B cell (primary cell): ENCODE data around the gene GPHB5. TPM values are rescaled to one million over a fixed set of nuclear protein-coding genes. Genes with fewer than 3 reads are reported as not detected.

Experiments
- ATAC-seq: fragments of 200-7000 bp; cut with Tn5 transposase; one replicate; pipeline ENCODE4 v1.10.0; 2021; ENCODE audit warnings: low read depth, mild to moderate bottlenecking, moderate number of reproducible peaks, moderate library complexity
- CTCF ChIA-PET: fragments of 350-600 bp; sonication (Branson Sonifier 250); formaldehyde crosslinking; loops from one replicate; lab custom pipeline; 2021; ENCODE audit warnings: antibody characterized with exemption, inconsistent platforms; lab: Charles Lee
- POLR2A ChIA-PET: fragments of 350-600 bp; sonication (Branson Sonifier 250); formaldehyde crosslinking; loops from one replicate; lab custom pipeline; 2021; ENCODE audit warnings: antibody characterized with exemption; lab: Charles Lee
- DNase-seq: peaks from one replicate; pipeline ENCODE4 v3.0.0; 2013
- H2AFZ ChIP-seq: 2 replicates; pipeline ENCODE4 v1.6.1; 2012; ENCODE audit warnings: mild to moderate bottlenecking, low read depth, low read length; ENCODE audit not compliant: insufficient read depth, poor library complexity, severe bottlenecking
- H3K27ac ChIP-seq, 2 donors: 1 replicate in 1 of 2; 2 replicates in 1 of 2; pipeline ENCODE4 v1.5.1; 2012 to 2013; ENCODE audit warnings: low read length in 2 of 2, mild to moderate bottlenecking in 2 of 2, moderate library complexity in 1 of 2
- H3K27me3 ChIP-seq, 4 experiments: fragments of 200-600 bp in 1 of 4; sonication (generic) in 1 of 4; replicated peaks in 1 of 4; 1 replicate in 2 of 4; 2 replicates in 2 of 4; pipeline versions ENCODE4 v1.6.1 to v1.7.0; 2013 to 2016; ENCODE audit warnings: low read length in 3 of 4, mild to moderate bottlenecking in 2 of 4, mixed read lengths in 1 of 4, moderate library complexity in 1 of 4; ENCODE audit not compliant: insufficient read depth in 4 of 4, control insufficient read depth in 3 of 4; ENCODE audit errors: control extremely low read depth in 1 of 4
- H3K36me3 ChIP-seq, 2 experiments: replicated peaks in 1 of 2; 1 replicate in 1 of 2; 2 replicates in 1 of 2; pipeline versions ENCODE4 v1.6.1 to v1.7.1; 2013; ENCODE audit warnings: low read length in 1 of 2; ENCODE audit not compliant: insufficient read depth in 2 of 2, control insufficient read depth in 1 of 2; ENCODE audit errors: control extremely low read depth in 1 of 2, extremely low read depth in 1 of 2
- H3K4me1 ChIP-seq, 2 donors: fragments of 200-600 bp in 1 of 2; sonication (generic) in 1 of 2; 1 replicate in 1 of 2; 2 replicates in 1 of 2; pipeline versions ENCODE4 v1.5.1 to v1.6.1; 2013 to 2017; ENCODE audit warnings: low read length in 2 of 2; ENCODE audit not compliant: control insufficient read depth in 2 of 2, insufficient read depth in 2 of 2
- H3K4me2 ChIP-seq: replicated peaks from 2 replicates; pipeline ENCODE3; 2012; ENCODE audit warnings: mild to moderate bottlenecking, low read depth, low read length; ENCODE audit not compliant: poor library complexity, severe bottlenecking
- H3K4me3 ChIP-seq, 5 experiments: fragments of 200-600 bp in 1 of 5; sonication (generic) in 1 of 5; 1 replicate in 3 of 5; 2 replicates in 2 of 5; pipeline versions ENCODE4 v1.5.1 to v1.7.0; 2011 to 2016; ENCODE audit warnings: low read length in 4 of 5, mild to moderate bottlenecking in 4 of 5, low read depth in 2 of 5, control low read depth in 1 of 5, moderate library complexity in 1 of 5; ENCODE audit not compliant: insufficient read depth in 1 of 5; ENCODE audit errors: control extremely low read depth in 1 of 5, extremely low read depth in 1 of 5
- H3K79me2 ChIP-seq: fragments of 200-600 bp; sonication (generic); one replicate; pipeline ENCODE4 v1.6.0; 2016; ENCODE audit warnings: low read length; ENCODE audit not compliant: control insufficient read depth, insufficient read depth
- H3K9ac ChIP-seq: fragments of 200-600 bp; sonication (generic); 2 replicates; pipeline ENCODE4 v1.6.1; 2017; ENCODE audit warnings: mild to moderate bottlenecking, low read length, moderate library complexity
- H3K9me3 ChIP-seq, 3 donors: one replicate each; pipeline versions ENCODE4 v1.6.1 to v1.7.1; 2013; ENCODE audit warnings: low read length in 2 of 3; ENCODE audit not compliant: control insufficient read depth in 2 of 3, insufficient read depth in 1 of 3; ENCODE audit errors: control extremely low read depth in 1 of 3
- H4K20me1 ChIP-seq: 2 replicates; pipeline ENCODE4 v1.6.0; 2012; ENCODE audit warnings: mild to moderate bottlenecking, low read length; ENCODE audit not compliant: insufficient read depth, control insufficient read depth, poor library complexity, severe bottlenecking
- H3K27ac Mint-ChIP-seq: one replicate; pipeline ENCODE4 v1.8.0; 2021; ENCODE audit warnings: mixed read lengths
- H3K27me3 Mint-ChIP-seq: one replicate; pipeline ENCODE4 v1.8.0; 2021; ENCODE audit warnings: mixed read lengths
- H3K4me1 Mint-ChIP-seq: one replicate; pipeline ENCODE4 v1.8.0; 2021; ENCODE audit warnings: mixed read lengths
- H3K4me3 Mint-ChIP-seq: one replicate; pipeline ENCODE4 v1.8.0; 2021; ENCODE audit warnings: mixed read lengths
- H3K9me3 Mint-ChIP-seq: one replicate; pipeline ENCODE4 v1.8.0; 2022; ENCODE audit warnings: mixed read lengths; ENCODE audit not compliant: insufficient read depth
- EZH2 ChIP-seq: IDR thresholded peaks from 2 replicates; pipeline ENCODE4 v1.6.1; 2012; ENCODE audit warnings: borderline replicate concordance, low read depth, mild to moderate bottlenecking, moderate library complexity, low read length; ENCODE audit not compliant: insufficient read depth, poor library complexity, severe bottlenecking
- WGBS: methylation state at CpG from one replicate; pipeline ENCODE4 v1.1.5; 2013; ENCODE audit warnings: missing lambda C conversion rate; ENCODE audit not compliant: insufficient coverage; 5-methylcytosine and 5-hydroxymethylcytosine counted together
- intact Hi-C: fragments of 100-400 bp; cut with micrococcal nuclease; formaldehyde crosslinking; loops from one replicate; pipeline ENCODE4 v1.10.0; 2022
- polyA plus RNA-seq: library from polyadenylated mRNA; depleted of rRNA; stranded (reverse); fragments of >200 nt; gene quantifications from 2 replicates; pipeline ENCODE4 v1.2.3, GENCODE V29; 2012
- total RNA-seq, 2 donors: library from RNA; stranded (reverse); fragments of 120-200 nt in 1 of 2; gene quantifications; 1 replicate in 1 of 2; 2 replicates in 1 of 2; pipeline versions ENCODE4 v1.2.3 to v1.2.4, GENCODE V29; 2013 to 2022
- TF ChIP-seq, protein P1 (sequence below): fragments of 200-600 bp; IDR thresholded peaks from one replicate; pipeline ENCODE4 v1.8.0; 2022; ENCODE audit warnings: antibody characterized with exemption, mild to moderate bottlenecking

GPHB5 gene
- total and polyA plus RNA-seq, 2 donors (not counting 1 experiment from before 2014, with no cell fraction given) = not detected

DNA sequence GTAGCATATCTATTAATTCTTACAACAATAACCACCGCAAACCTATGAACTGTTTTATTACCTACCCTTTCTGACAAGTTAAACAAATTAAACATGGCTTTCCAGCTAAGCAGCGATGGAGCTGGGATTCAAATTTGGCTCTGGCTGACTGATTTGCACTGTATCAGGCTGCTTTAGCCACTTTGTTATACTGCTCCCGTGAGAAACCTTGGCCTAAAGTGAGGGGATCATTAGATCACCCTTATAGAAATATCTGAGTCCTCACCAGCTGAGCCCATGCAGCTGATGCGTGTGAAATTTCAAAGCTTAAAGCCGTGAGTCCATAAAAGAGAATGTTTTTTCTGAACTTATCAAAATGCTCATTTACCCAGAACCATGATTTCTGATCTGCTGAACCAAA lies 8.1 kb upstream of the GPHB5 start:
- intact Hi-C loops = no loop called here
- no peaks in the 10 kb centered on the region for H3K4me1 Mint-ChIP-seq
- peaks cover 0 to 3% (median 0%) of the 10 kb centered on the region in 3 donors for H3K9me3 ChIP-seq
- no peaks in the 10 kb centered on the region for H4K20me1 ChIP-seq
- 98% methylated on average over 3 of the region's 5 CpGs for WGBS
- H3K27me3 ChIP-seq = peaks cover 0 to 3% (median 1%) of the 10 kb centered on the region in 4 experiments
- H3K27me3 Mint-ChIP-seq = peaks cover 19% of the 10 kb centered on the region
- no peak overlapping the region for H2AFZ ChIP-seq
- ChIA-PET CTCF (no interaction called here), POLR2A (no interaction called here)
- H3K36me3 ChIP-seq = no peaks in the 10 kb centered on the region
- ATAC-seq = no peak
- no peak overlapping the region for H3K4me2 ChIP-seq
- no peaks in the 10 kb centered on the region for H3K79me2 ChIP-seq
- H3K27ac Mint-ChIP-seq = no peak overlapping the region
- no peak for DNase-seq
- no peaks in the 10 kb centered on the region for H3K4me1 ChIP-seq
- TF ChIP-seq, protein P1, sequence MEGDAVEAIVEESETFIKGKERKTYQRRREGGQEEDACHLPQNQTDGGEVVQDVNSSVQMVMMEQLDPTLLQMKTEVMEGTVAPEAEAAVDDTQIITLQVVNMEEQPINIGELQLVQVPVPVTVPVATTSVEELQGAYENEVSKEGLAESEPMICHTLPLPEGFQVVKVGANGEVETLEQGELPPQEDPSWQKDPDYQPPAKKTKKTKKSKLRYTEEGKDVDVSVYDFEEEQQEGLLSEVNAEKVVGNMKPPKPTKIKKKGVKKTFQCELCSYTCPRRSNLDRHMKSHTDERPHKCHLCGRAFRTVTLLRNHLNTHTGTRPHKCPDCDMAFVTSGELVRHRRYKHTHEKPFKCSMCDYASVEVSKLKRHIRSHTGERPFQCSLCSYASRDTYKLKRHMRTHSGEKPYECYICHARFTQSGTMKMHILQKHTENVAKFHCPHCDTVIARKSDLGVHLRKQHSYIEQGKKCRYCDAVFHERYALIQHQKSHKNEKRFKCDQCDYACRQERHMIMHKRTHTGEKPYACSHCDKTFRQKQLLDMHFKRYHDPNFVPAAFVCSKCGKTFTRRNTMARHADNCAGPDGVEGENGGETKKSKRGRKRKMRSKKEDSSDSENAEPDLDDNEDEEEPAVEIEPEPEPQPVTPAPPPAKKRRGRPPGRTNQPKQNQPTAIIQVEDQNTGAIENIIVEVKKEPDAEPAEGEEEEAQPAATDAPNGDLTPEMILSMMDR = no peak
- no peak for TF ChIP-seq EZH2
- no peaks in the 10 kb centered on the region for H3K9me3 Mint-ChIP-seq
- no peak overlapping the region for H3K9ac ChIP-seq
- H3K4me3 ChIP-seq = no peak overlapping the region
- H3K27ac ChIP-seq = no peak overlapping the region
- H3K4me3 Mint-ChIP-seq = no peak overlapping the region

DNA sequence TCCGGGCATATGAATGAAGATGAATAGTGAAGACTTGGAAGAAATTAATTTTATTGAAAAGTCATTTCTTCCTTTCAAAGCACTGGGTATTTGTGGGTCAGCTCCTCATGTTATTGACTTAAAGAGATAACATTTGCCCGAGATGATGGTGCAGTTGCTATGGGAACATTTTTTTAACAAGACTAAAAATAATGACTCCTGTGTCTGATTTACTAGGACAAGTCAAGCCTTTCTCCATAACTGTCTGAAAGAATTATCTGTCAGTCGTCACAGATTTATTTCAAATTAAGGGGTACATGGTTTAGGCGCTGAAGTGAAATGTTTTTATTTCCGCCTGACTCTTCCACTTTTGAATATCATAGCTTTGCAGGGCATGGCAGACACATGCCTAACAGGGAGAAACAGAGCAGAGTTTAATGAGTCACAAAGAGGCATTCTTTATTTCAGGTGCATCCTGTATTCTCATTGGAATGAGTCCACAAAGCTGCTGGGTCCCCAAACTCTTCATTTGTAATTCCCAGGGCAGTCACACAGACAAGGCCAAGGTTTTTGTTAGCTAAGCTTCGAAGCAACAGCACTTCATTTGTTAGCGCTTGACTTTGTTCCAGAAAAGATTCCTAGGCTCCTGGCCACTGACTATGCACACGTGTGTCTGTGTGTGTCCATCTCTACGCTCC lies 4.3 kb upstream of the GPHB5 start:
- CTCF ChIA-PET = no interaction called here
- WGBS = 92% methylated on average over 4 of the region's 9 CpGs
- H3K27me3 Mint-ChIP-seq = peaks cover 14% of the 10 kb centered on the region

More for the DNA sequence above, 4.3 kb upstream of the GPHB5 start:
- peaks cover 0 to 2% (median 0%) of the 10 kb centered on the region in 4 experiments for H3K27me3 ChIP-seq
- Mint-ChIP-seq H3K4me3 (no peak overlapping the region), H3K27ac (no peak overlapping the region), H3K4me1 (no peaks in the 10 kb centered on the region), H3K9me3 (no peaks in the 10 kb centered on the region)
- intact Hi-C loops = no loop called here
- no peak for DNase-seq
- H3K4me1 ChIP-seq = no peaks in the 10 kb centered on the region
- H3K79me2 ChIP-seq = no peaks in the 10 kb centered on the region
- no peak for ATAC-seq
- no peak overlapping the region for H3K4me3 ChIP-seq
- no peak overlapping the region for H3K27ac ChIP-seq
- no peak overlapping the region for H3K4me2 ChIP-seq
- H2AFZ ChIP-seq = no peak overlapping the region
- TF ChIP-seq EZH2 = no peak
- TF ChIP-seq, protein P1 = no peak
- no peaks in the 10 kb centered on the region for H4K20me1 ChIP-seq
- no peaks in the 10 kb centered on the region for H3K36me3 ChIP-seq
- POLR2A ChIA-PET = no interaction called here
- peaks cover 0 to 2% (median 0%) of the 10 kb centered on the region in 3 donors for H3K9me3 ChIP-seq
- H3K9ac ChIP-seq = no peak overlapping the region
